GM10266 (cell line): Measurements from ENCODE around the gene ZNF274.
"Not testable (repeated sequence)": the region's sequence is repeated elsewhere in the genome, so short reads cannot be mapped to it uniquely, and the experiment has no call there.

Experiments used
- DNase-seq: peaks from one replicate; pipeline ENCODE4 v3.0.0; 2012; ENCODE audit errors: extremely low spot score
- TF ChIP-seq, protein P1 (sequence below): IDR thresholded peaks from 2 replicates; pipeline ENCODE4 v1.5.1; 2012; ENCODE audit warnings: mild to moderate bottlenecking, low read depth; ENCODE audit not compliant: control insufficient read depth, insufficient read depth; ENCODE audit errors: missing control alignments

Gene ZNF274

DNA sequence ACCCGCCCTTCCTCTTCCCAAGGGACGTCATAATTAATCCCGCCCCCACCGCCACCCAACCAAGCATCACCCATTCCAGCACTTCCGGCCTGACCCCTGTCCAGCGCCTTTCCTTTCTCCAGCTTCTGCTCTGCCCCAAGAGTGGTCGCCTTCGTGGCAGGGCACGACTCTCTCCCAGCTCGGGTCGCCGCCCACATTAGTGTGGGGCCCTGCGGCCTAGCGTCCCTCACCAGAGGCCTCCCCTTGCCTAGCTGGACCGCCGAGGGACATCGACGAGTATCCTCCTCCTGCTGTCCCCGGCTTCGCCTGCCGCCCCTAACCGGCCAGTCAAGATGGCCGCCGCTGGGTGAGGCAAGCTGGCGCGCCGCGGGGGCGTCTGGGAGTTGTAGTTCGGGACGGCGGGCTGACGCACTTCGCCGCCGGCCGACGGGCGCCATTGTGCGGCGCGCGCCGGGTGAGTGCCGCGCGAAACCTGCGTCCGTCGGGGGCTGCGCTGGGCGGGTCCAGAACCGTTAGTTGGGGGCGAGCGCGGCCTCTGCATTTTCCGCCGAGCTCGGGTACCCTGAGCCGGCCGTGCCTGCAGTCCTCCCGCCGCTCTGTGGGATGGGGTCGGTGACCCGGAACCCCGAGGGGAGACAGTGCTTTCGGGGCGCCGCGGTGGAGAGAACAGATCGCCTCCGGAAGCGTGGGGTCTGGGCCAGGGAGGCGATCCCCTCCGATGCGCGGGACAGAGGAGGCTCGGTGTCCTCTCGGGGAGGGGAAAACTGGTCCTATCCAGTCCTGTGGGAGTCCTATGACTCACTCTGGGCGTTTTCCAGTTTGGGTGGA lies at the start of gene ZNF274:
ZNF274 (plus strand) TSS at position 73 of the 828 bp plus-strand sequence. CDS start 905 bp downstream, outside the sequence.
- peak; percentile 96 for DNase-seq
- TF ChIP-seq, protein P1, sequence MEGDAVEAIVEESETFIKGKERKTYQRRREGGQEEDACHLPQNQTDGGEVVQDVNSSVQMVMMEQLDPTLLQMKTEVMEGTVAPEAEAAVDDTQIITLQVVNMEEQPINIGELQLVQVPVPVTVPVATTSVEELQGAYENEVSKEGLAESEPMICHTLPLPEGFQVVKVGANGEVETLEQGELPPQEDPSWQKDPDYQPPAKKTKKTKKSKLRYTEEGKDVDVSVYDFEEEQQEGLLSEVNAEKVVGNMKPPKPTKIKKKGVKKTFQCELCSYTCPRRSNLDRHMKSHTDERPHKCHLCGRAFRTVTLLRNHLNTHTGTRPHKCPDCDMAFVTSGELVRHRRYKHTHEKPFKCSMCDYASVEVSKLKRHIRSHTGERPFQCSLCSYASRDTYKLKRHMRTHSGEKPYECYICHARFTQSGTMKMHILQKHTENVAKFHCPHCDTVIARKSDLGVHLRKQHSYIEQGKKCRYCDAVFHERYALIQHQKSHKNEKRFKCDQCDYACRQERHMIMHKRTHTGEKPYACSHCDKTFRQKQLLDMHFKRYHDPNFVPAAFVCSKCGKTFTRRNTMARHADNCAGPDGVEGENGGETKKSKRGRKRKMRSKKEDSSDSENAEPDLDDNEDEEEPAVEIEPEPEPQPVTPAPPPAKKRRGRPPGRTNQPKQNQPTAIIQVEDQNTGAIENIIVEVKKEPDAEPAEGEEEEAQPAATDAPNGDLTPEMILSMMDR, result no peak

DNA sequence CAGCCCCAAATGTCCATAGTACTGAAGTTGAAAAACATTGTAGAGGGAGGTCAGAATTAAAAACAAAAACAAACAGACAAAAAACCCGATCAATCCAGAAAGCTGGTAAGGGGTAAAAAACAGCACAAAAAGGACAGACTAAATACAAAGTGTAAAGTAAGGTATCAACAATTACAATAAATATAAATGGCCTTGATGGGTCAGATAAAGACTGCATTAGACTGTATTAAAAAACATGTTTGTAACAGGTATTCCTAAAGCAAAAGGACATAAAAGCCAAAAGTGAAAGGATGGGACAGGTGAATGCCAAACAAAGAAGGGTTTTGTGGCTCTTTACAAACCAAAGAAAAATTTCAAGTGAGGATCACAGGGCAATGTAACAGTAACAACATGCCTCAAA lies 48.6 kb upstream of the ZNF274 start:
- no peak for DNase-seq
- TF ChIP-seq, protein P1, result no peak

DNA sequence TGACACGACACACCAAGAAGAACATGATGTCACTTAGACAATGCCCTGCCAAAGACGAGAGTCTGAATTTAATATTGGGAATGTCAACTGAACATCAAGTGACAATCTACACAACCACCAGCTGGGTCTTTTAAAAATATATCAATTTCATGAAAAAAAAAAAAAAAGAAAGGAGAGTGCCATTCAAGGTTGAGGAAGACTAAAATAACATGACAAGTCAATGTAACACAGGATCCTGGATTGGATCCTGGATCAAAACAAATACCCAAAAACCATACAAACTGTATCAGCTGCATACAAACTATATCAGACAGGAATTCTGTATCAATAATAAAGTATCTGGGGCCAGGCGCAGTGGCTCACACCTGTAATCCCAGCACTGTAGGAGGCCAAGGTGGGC lies 37.0 kb upstream of the ZNF274 start:
- TF ChIP-seq, protein P1, result no peak
- no peak for DNase-seq

DNA sequence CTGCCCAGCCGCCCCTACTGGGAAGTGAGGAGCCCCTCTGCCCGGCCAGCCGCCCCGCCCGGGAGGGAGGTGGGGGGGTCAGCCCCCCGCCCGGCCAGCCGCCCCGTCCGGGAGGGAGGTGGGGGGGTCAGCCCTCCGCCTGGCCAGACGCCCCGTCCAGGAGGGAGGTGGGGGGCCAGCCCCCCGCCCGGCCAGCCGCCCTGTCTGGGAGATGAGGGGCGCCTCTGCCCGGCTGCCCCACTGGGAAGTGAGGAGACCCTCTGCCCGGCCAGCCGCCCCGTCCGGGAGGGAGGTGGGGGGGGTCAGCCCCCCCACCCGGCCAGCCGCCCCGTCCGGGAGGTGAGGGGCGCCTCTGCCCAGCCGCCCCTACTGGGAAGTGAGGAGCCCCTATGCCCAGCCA lies 35.4 kb upstream of the ZNF274 start:
- DNase-seq, result not testable (repeated sequence)

DNA sequence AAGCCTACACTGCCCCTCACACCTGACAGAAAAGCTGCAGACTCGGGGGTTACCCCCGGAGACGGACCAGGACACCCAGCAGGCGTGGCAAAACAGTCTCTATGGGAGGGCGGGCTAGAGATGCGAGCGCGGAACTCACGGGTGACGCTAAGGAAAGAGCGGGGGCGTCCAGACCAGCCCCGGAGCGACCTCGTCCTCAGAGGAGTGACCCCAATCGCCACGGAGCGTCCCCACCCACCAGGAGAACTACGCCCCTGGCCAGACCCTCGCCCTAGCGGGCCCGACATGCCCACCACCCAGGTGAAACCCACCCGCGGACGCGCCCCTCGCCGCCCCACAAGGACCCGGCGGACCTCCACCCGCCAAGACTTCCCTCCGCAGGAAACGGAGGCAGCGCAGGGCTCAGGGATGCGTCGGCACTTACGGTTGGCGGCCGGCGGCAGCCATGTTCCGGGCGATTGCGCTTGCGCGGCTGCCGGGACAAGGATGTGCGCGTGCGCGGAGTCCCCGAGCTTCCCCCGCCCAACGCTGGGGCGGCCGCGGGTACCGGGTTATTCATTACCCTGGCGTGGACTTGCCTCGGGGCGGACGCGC lies 32.4 kb upstream of the ZNF274 start, which contains the start of gene ZNF329:
ZNF329 (minus strand) TSS at position 462 of the 594 bp plus-strand sequence. CDS start 21,286 bp downstream, outside the sequence.
- peak; percentile 94 for DNase-seq
- TF ChIP-seq, protein P1, result no peak

DNA sequence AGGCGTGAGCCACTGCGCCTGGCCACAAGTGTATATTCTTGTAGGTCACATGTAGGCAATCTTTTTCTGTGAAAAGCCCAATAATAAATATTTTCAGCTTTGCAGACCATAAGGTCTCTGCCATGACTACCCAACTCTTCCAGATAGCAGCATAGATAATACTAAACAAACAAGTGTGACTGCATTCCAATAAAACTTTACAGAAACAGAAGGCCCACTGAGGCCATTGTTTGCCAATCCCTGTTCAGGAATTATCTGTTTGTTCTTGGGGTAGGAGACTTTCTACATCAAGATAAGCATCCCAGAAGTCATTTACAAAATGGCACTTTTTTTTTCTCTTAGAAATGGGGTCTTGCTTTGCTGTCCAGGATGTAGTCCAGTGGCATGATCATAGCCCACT lies 29.5 kb upstream of the ZNF274 start:
- TF ChIP-seq, protein P1, result no peak
- no peak for DNase-seq

DNA sequence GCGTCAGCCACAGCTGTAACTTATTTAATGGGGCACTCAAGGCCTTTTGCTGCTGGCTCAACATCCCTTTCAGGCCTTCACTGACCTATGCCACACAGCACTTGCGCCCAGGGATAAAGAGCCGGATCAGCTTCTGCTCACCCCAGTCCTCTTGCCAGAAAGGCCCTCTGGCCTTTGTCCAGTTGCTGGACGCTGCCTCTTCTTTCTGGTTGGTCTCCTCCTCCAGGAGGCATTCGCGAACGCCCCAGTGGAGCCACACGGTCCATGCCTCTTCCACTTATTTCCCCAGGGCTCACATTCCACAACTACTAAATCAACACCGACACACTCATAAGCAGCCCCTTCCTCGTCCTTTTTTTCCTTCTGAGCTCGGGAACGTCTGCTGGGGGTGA lies 28.6 kb upstream of the ZNF274 start:
- peak; percentile 28 for DNase-seq
- TF ChIP-seq, protein P1, result no peak
